ENCODE measurements around the gene PEX7.

Gene PEX7

GRCh38 chr6:136926383-136926782 is 104.0 kb downstream of the PEX7 start:
- H2AFZ ChIP-seq = no peak overlapping the region
- no peak for TF ChIP-seq CTCF (IDR thresholded peaks at IDR 0.05)
- H3K79me2 ChIP-seq = no peaks in the 10 kb centered on the region
- H3K4me1 ChIP-seq = no peaks in the 10 kb centered on the region
- H3K27me3 ChIP-seq (ENCODE audit: control insufficient read depth, insufficient read depth, low read length) = peaks cover 5% of the 10 kb centered on the region
- no peak overlapping the region for H3K27ac ChIP-seq
- no peak overlapping the region for H3K4me2 ChIP-seq (ENCODE audit: low read length)
- H3K4me3 ChIP-seq (ENCODE audit: low read depth, low read length) = no peak overlapping the region
- H3K9me3 ChIP-seq (ENCODE audit: control insufficient read depth, low read length) = no peaks in the 10 kb centered on the region
- H3K9ac ChIP-seq = no peak overlapping the region
- no peaks in the 10 kb centered on the region for H3K36me3 ChIP-seq (ENCODE audit: control insufficient read depth, insufficient read depth, low read length)

GRCh38 chr6:136927292-136927691 is 104.9 kb downstream of the PEX7 start:
- TF ChIP-seq CTCF (IDR thresholded peaks at IDR 0.05) = peak; percentile 28
- H3K4me3 ChIP-seq (ENCODE audit: low read depth, low read length) = no peak overlapping the region
- no peak overlapping the region for H2AFZ ChIP-seq

GRCh38 chr6:136930528-136930927 is 108.1 kb downstream of the PEX7 start:
- H3K36me3 ChIP-seq (ENCODE audit: control insufficient read depth, insufficient read depth, low read length) = no peaks in the 10 kb centered on the region
- no peak for TF ChIP-seq CTCF (IDR thresholded peaks at IDR 0.05)
- H3K27me3 ChIP-seq (ENCODE audit: control insufficient read depth, insufficient read depth, low read length) = no peaks in the 10 kb centered on the region
- no peaks in the 10 kb centered on the region for H3K4me1 ChIP-seq
- H3K79me2 ChIP-seq = no peaks in the 10 kb centered on the region
- H3K27ac ChIP-seq = no peak overlapping the region
- no peak overlapping the region for H3K9ac ChIP-seq
- H3K4me3 ChIP-seq (ENCODE audit: low read depth, low read length) = no peak overlapping the region
- H2AFZ ChIP-seq = no peak overlapping the region
- no peak overlapping the region for H3K4me2 ChIP-seq (ENCODE audit: low read length)
- no peaks in the 10 kb centered on the region for H3K9me3 ChIP-seq (ENCODE audit: control insufficient read depth, low read length)

More at GRCh38 chr6:136927292-136927691, 104.9 kb downstream of the PEX7 start:
- no peak overlapping the region for H3K9ac ChIP-seq
- H3K36me3 ChIP-seq (ENCODE audit: control insufficient read depth, insufficient read depth, low read length) = no peaks in the 10 kb centered on the region
- no peak overlapping the region for H3K27ac ChIP-seq
- H3K4me1 ChIP-seq = no peaks in the 10 kb centered on the region
- no peaks in the 10 kb centered on the region for H3K9me3 ChIP-seq (ENCODE audit: control insufficient read depth, low read length)
- peaks cover 5% of the 10 kb centered on the region for H3K27me3 ChIP-seq (ENCODE audit: control insufficient read depth, insufficient read depth, low read length)
- no peaks in the 10 kb centered on the region for H3K79me2 ChIP-seq
- H3K4me2 ChIP-seq (ENCODE audit: low read length) = no peak overlapping the region

- no peaks in the 10 kb centered on the region for H3K36me3 ChIP-seq (ENCODE audit: control insufficient read depth, insufficient read depth, low read length)
- no peaks in the 10 kb centered on the region for H3K79me2 ChIP-seq
- no peak overlapping the region for H3K4me2 ChIP-seq (ENCODE audit: low read length)
- no peak overlapping the region for H2AFZ ChIP-seq
- TF ChIP-seq CTCF (IDR thresholded peaks at IDR 0.05) = no peak
- H3K27me3 ChIP-seq (ENCODE audit: control insufficient read depth, insufficient read depth, low read length) = no peaks in the 10 kb centered on the region
- no peak overlapping the region for H3K27ac ChIP-seq
- no peaks in the 10 kb centered on the region for H3K9me3 ChIP-seq (ENCODE audit: control insufficient read depth, low read length)
- no peaks in the 10 kb centered on the region for H3K4me1 ChIP-seq
- no peak overlapping the region for H3K9ac ChIP-seq
- no peak overlapping the region for H3K4me3 ChIP-seq (ENCODE audit: low read depth, low read length)
Observed at GRCh38 chr6:136932599-136932998, 110.2 kb downstream of the PEX7 start.

- Histone ChIP-seq H3K9ac (no peak overlapping the region), H3K4me1 (no peaks in the 10 kb centered on the region), H3K79me2 (no peaks in the 10 kb centered on the region), H2AFZ (no peak overlapping the region), H3K4me2 (ENCODE audit: low read length) (no peak overlapping the region), H3K4me3 (ENCODE audit: low read depth, low read length) (no peak overlapping the region), H3K9me3 (ENCODE audit: control insufficient read depth, low read length) (no peaks in the 10 kb centered on the region), H3K27me3 (ENCODE audit: control insufficient read depth, insufficient read depth, low read length) (no peaks in the 10 kb centered on the region), H3K36me3 (ENCODE audit: control insufficient read depth, insufficient read depth, low read length) (no peaks in the 10 kb centered on the region), H3K27ac (no peak overlapping the region)
- TF ChIP-seq CTCF (IDR thresholded peaks at IDR 0.05) = no peak
Observed at GRCh38 chr6:136945072-136945471, 122.7 kb downstream of the PEX7 start.
